Stimulated activated CD8-positive, alpha-beta memory T cell treated with anti-CD3 and anti-CD28 coated beads, Interleukin-2, amount 100 ng/mL, for 48 hours (primary cell): ENCODE measurements around the gene ADIRF.
"Not testable (repeated sequence)": the region's sequence is repeated elsewhere in the genome, so short reads cannot be mapped to it uniquely, and the experiment has no call there.

Experiments used
- DNase-seq, 2 donors: peaks; one replicate each; pipeline ENCODE4 v3.0.0-alpha.2; 2020; ENCODE audit warnings: low read depth in 2 of 2

Gene ADIRF

DNA sequence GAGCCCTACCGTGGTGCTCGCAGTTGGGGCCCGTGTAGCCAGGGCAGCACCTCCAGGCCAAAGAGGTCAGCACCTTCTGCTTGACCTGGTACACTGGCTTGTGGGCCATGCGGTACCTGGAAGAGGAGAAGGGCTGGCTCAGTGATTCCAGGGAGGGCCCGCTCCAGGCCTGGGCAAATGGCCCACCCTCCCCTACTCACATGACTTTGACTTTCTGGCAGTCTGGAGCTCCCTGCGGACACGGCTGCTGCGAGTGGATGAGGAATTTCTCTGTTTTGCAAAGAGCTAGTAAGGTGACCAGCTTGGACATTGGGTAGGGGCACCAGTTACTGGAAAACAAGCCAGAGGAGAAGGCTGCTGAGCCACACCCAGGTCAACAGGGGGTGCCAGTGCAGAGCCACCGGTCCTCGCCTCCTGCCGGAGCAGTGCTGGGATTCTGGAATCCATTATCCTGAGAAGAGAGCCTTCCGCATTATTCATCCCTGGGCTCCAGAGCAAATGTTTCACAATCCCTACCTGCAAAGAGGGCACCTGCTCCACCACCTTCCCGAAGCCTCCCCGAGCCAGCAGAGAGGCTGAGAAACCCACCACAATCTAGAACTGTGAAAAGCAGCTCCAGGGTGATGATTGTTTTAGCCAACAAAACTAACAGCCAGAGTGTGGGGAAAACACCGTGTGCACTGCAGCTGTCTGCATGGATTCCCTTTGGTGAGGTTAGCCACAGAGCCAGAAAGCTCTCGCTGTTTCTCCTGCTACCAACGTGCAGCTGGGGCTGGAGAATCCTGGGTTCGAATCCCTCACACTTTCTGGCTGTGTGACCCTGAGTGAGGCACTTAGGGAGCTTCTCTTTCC lies 22.7 kb upstream of the ADIRF start:
- no peak for DNase-seq

DNA sequence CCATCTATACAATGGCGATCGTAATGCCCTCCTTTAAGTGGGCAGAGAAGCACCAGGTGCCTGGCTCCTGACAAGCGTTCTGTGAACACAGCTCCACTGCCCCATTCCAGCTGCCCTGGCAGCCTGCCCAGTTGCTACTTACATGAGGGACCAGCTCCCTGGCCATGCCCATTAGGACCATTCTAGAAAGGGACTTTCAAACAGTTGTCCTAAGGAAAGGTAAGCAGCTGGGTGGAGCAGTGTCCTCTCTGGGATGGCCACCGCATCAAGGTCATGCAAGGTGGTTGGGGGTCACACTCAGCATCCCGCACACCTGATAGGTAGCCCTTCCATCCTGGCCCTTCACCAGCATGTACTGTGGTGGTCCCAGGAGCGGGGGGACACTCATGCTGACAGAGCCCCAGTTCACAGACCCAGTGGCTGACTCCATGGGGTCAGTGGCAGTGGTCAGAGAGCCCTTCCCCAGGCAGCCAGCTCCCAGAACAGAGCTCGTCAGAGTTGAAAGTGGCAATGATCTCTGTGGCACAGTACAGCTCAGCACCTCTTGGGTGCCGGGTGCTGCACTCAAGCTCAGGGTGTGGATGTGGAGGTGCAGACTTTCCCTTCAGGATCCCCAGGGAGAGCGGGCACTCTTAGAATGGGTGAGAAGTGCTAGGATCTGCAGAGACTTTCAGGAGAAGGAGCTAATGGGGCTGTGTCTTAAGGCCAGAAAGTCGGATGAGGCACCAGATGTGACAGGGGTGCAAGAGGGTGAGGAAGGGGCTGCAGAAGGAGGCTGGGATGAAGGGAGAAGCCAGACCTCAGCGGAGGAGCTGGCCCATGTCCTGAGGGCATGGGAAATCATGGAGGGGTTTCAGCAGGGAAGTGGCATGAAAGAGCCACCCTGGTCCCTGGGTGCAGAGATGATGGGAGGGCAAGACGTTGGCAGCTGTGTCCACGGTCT lies 21.8 kb upstream of the ADIRF start:
- no peak for DNase-seq

DNA sequence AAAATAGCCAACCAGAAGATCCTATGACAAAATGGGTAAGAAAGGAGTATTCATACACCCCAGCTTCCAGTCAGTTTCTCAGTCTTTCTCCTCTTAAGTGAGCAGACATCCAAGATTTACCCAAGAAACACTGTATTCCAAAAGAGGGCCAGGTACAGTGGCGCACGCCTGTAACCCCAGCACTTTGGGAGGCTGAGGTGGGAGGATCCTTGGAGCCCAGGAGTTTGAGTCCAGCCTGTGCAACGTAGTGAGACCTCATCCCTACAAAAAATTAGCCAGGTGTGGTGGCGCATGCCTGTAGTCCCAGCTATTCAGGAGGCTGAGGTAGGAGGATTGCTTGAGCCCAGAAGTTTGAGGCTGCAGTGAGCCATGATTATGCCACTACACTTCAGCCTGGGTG lies 20.5 kb upstream of the ADIRF start:
- not testable (repeated sequence) for DNase-seq

GRCh38 chr10:86950349-86950748 lies 17.9 kb upstream of the ADIRF start:
- DNase-seq, result no peak

DNA sequence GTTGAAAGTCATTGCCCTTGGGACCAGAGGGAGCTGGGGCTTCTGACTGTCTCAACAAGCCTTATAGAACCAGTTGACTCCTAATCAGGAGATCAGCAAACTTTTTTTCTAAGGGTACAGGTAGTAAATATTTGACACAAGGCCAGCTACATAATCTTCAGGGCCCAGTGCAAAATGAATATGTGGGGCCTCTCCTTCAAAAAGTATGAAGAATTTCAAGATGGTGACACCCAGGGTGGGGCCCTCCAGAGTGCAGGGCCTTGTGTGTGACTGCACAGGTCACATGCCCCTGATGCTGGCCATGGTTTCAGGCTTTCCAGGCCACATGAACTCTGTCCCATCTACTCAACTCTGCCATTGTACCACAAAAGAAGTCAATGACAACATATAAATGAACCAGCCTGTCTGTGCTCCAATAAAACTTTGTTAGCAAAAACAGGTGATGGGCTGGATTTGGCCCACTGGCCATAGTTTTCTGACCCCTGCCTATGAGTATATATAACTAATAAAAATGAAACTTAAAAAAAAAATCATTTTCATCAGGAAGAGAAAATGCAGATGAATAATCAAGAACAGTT lies 17.0 kb upstream of the ADIRF start:
- DNase-seq, result no peak

- DNase-seq, result no peak
These were observed 16.2 kb upstream of the ADIRF start for GRCh38 chr10:86952106-86952505.

DNA sequence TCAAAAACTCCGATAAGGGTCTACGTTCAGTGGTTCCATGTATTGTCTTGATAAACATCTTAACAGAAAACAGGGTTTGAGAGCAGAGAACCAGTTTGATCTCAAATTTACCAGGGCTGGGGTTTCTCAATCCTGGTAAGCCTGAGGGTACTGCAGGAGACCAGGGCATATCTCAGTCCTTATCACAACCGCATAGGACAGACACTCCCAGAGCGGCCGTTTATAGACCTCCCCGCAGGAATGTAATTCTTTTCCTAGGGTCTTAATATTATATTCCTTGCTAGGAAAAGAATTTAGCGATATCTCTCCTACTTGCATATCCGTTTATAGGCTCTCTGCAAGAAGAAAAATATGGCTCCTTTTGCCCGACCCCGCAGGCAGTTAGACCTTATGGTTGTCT lies 15.6 kb upstream of the ADIRF start:
- not testable (repeated sequence) for DNase-seq

- DNase-seq, result no peak
These were observed 14.3 kb upstream of the ADIRF start for GRCh38 chr10:86953747-86954680.

GRCh38 chr10:86954681-86955500 lies 13.4 kb upstream of the ADIRF start:
- DNase-seq, result no peak

- DNase-seq, result no peak
These were observed 12.6 kb upstream of the ADIRF start for GRCh38 chr10:86955501-86956194.

DNA sequence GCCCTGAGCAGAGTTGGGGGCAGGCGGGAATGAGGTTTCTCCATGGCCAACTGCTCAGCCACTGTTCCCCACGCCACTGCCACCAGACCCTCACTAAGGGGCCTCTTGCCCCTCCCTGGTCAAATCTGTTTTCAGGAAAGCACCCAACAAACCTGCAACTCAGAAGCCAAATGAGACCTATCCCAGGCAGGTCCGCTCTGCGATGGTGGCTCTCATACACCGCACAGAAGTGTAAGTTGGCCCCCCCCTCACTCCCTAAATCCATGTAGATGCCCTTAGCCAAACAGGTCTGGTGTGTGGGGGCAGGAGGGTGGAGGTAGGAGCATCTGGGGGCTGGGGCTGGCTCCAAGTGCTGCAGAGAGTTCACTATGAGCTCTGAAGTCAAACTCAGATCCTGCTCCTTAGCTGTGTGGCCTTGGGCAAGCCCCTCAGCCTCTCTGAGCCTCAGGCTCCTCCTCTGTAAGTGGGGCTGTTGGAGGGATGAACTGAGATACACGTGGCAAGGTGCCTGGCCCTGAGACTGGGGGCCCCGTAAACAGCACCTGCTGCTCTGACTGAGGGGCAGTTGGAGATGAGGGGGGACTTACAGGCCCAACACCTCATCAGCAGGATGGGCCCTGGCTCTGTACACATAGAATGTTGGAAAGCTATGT lies 12.0 kb upstream of the ADIRF start:
- no peak for DNase-seq

DNA sequence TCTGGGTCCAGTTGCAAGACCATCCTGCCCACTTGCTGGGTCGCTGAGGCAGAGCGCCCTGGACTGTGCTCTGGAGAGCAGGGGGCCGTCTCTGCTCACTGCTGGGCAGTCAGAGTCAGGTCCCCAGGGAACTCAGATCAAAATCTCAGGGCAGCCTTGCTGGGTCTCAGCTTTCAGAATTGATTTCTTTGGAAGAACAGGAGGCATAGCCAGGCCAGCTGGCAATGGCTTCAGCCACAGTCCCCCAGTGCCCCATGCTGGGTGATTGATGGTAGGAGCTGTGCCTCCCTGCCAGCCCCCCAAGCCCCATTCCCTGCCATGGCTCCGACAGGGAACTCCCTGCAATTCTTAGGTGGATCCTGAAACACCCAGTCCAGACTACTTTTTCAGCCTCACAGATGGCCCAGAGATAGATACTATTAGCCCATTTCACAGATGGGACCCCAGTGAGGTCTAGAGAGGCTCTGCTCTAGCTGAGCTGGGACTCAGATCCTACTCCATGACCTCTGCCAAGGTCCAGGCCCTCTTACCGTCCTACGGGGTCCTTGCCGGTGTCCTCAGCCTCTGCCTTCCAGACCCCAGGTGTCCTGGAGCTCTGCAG lies 11.3 kb upstream of the ADIRF start:
- no peak for DNase-seq

GRCh38 chr10:86957471-86958115 lies 10.7 kb upstream of the ADIRF start, which contains the start of gene MMRN2:
Gene MMRN2 (minus strand): TSS chr10:86957615. CDS start chr10:86957541, 74 bp downstream.
- no peak for DNase-seq

GRCh38 chr10:86958116-86958900 lies 10.0 kb upstream of the ADIRF start, which contains the start of gene SNCG:
Gene SNCG (plus strand): TSS chr10:86958599. CDS start chr10:86958698, 99 bp downstream.
- DNase-seq, result no peak

- DNase-seq, result no peak
These were observed 9.2 kb upstream of the ADIRF start for GRCh38 chr10:86958901-86959736.

DNA sequence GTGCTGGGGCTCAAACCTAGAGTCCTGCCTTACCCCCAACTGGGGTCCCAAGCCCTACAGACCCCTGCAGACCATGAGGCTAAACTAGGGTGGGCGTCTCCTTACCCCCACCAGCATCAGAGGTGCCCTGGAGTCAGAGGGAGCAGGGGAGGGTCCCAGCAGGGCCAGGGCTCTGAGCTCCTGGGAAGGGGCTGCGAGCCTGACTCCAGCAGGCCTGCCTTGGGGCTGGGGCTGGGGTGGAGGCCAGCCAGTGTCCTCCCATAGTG lies 8.6 kb upstream of the ADIRF start:
- no peak for DNase-seq
